Calu3 (cell line): ENCODE measurements around the gene GRK5. TPM values are rescaled to one million over a fixed set of nuclear protein-coding genes. Genes with fewer than 3 reads are reported as not detected.

Experiments used
- BruUV-seq: library from RNA; stranded (reverse); fragments of 400-500 nt; replicated peaks from 2 replicates; lab custom pipeline; 2021; lab: Mats Ljungman, UMichigan
- CTCF ChIA-PET: fragments of 300-600 bp; sonication (Branson Sonifier 250); formaldehyde crosslinking; loops from one replicate; lab custom pipeline; 2022; ENCODE audit warnings: antibody characterized with exemption; lab: Charles Lee
- DNase-seq: peaks from one replicate; pipeline ENCODE4 v3.0.0; 2022
- H3K27ac Mint-ChIP-seq: one replicate; pipeline ENCODE4 v1.8.0; 2022; ENCODE audit warnings: mixed read lengths; ENCODE audit not compliant: unreplicated experiment
- H3K27me3 Mint-ChIP-seq: one replicate; pipeline ENCODE4 v1.8.0; 2022; ENCODE audit warnings: mixed read lengths; ENCODE audit not compliant: unreplicated experiment
- H3K36me3 Mint-ChIP-seq: one replicate; pipeline ENCODE4 v1.8.0; 2022; ENCODE audit warnings: mild to moderate bottlenecking, moderate library complexity, mixed read lengths; ENCODE audit not compliant: insufficient read depth, unreplicated experiment
- H3K4me1 Mint-ChIP-seq: one replicate; pipeline ENCODE4 v1.8.0; 2022; ENCODE audit warnings: mild to moderate bottlenecking, low read depth, mixed read lengths; ENCODE audit not compliant: unreplicated experiment
- H3K4me3 Mint-ChIP-seq: one replicate; pipeline ENCODE4 v1.8.0; 2022; ENCODE audit warnings: mild to moderate bottlenecking, low read depth, moderate library complexity, mixed read lengths; ENCODE audit not compliant: unreplicated experiment
- H3K9me3 Mint-ChIP-seq: one replicate; pipeline ENCODE4 v1.8.0; 2022; ENCODE audit warnings: low read depth, mixed read lengths; ENCODE audit not compliant: unreplicated experiment
- CTCF ChIP-seq: fragments of 200-600 bp; IDR thresholded peaks from one replicate; pipeline ENCODE4 v1.8.0; 2022; ENCODE audit warnings: antibody characterized with exemption; ENCODE audit not compliant: unreplicated experiment
- intact Hi-C: fragments of 100-400 bp; cut with micrococcal nuclease; formaldehyde crosslinking; loops from one replicate; pipeline ENCODE4 v1.10.0; 2022; ENCODE audit not compliant: unreplicated experiment
- total RNA-seq: library from RNA; stranded (reverse); gene quantifications from 2 replicates; pipeline ENCODE4 v1.2.3, GENCODE V29; 2022

The GRK5 gene
- total RNA-seq, 1 experiment from 2014 or later: 4.4 TPM

GRCh38 chr10:119365773-119366599 is 158.6 kb downstream of the GRK5 start:
- DNase-seq: no peak
- Mint-ChIP-seq H3K27me3 (peaks cover 14% of the 10 kb centered on the region), H3K36me3 (peaks cover 4% of the 10 kb centered on the region), H3K27ac (no peak overlapping the region), H3K4me3 (no peak overlapping the region), H3K9me3 (no peaks in the 10 kb centered on the region), H3K4me1 (no peaks in the 10 kb centered on the region)
- intact Hi-C loops: no loop called here
- CTCF ChIA-PET: no interaction called here
- no TSS peak for BruUV-seq
- no peak for TF ChIP-seq CTCF

- no peak for TF ChIP-seq CTCF
- no peak overlapping the region for H3K27ac Mint-ChIP-seq
- intact Hi-C loops: no loop called here
- DNase-seq: no peak
- no peaks in the 10 kb centered on the region for H3K4me1 Mint-ChIP-seq
- H3K27me3 Mint-ChIP-seq: peaks cover 23% of the 10 kb centered on the region
- no TSS peak for BruUV-seq
- no peaks in the 10 kb centered on the region for H3K9me3 Mint-ChIP-seq
- CTCF ChIA-PET: interaction anchor here (0.7 kb wide), 1 partner anchor 73 kb away, joined by 3 read pairs; no protein-coding TSS in a partner anchor
- H3K4me3 Mint-ChIP-seq: no peak overlapping the region
- H3K36me3 Mint-ChIP-seq: no peaks in the 10 kb centered on the region
Observed at GRCh38 chr10:119367841-119368549, 160.6 kb downstream of the GRK5 start.

GRCh38 chr10:119368581-119368980 is 161.2 kb downstream of the GRK5 start:
- no TSS peak for BruUV-seq
- H3K4me3 Mint-ChIP-seq: no peak overlapping the region
- intact Hi-C loops: no loop called here
- H3K9me3 Mint-ChIP-seq: no peaks in the 10 kb centered on the region
- peaks cover 23% of the 10 kb centered on the region for H3K27me3 Mint-ChIP-seq
- no peaks in the 10 kb centered on the region for H3K4me1 Mint-ChIP-seq
- no peaks in the 10 kb centered on the region for H3K36me3 Mint-ChIP-seq
- H3K27ac Mint-ChIP-seq: no peak overlapping the region
- DNase-seq: no peak
- TF ChIP-seq CTCF: no peak
- CTCF ChIA-PET: no interaction called here

GRCh38 chr10:119368991-119369869 is 161.9 kb downstream of the GRK5 start:
- no TSS peak for BruUV-seq
- CTCF ChIA-PET: no interaction called here

More at GRCh38 chr10:119368991-119369869, 161.9 kb downstream of the GRK5 start:
- no peak overlapping the region for H3K27ac Mint-ChIP-seq
- H3K36me3 Mint-ChIP-seq: no peaks in the 10 kb centered on the region
- TF ChIP-seq CTCF: no peak
- no peak for DNase-seq
- intact Hi-C loops: no loop called here
- H3K4me3 Mint-ChIP-seq: no peak overlapping the region
- no peaks in the 10 kb centered on the region for H3K4me1 Mint-ChIP-seq
- H3K9me3 Mint-ChIP-seq: no peaks in the 10 kb centered on the region
- peaks cover 23% of the 10 kb centered on the region for H3K27me3 Mint-ChIP-seq
